Gastroesophageal sphincter (tissue), 3 donors: Measurements from ENCODE around the gene CSRP1.

Source experiments
- CTCF ChIP-seq, 4 experiments: fragments of 200-600 bp in 2 of 4; fragments of 450-650 bp in 2 of 4; sonication (generic) in 1 of 4; IDR thresholded peaks; one replicate each; pipeline ENCODE4 v1.5.1; 2017 to 2019; ENCODE audit warnings: antibody characterized with exemption in 4 of 4, mild to moderate bottlenecking in 2 of 4, moderate library complexity in 2 of 4
- POLR2A ChIP-seq, 2 donors: fragments of 450-650 bp; IDR thresholded peaks; one replicate each; pipeline ENCODE4 v1.6.1; 2017; ENCODE audit warnings: antibody characterized with exemption in 2 of 2, mild to moderate bottlenecking in 2 of 2, moderate library complexity in 1 of 2
- POLR2AphosphoS5 ChIP-seq: sonication (generic); formaldehyde crosslinking; IDR thresholded peaks from one replicate; pipeline ENCODE4 v1.6.1; 2017; ENCODE audit warnings: antibody characterized with exemption

DNA sequence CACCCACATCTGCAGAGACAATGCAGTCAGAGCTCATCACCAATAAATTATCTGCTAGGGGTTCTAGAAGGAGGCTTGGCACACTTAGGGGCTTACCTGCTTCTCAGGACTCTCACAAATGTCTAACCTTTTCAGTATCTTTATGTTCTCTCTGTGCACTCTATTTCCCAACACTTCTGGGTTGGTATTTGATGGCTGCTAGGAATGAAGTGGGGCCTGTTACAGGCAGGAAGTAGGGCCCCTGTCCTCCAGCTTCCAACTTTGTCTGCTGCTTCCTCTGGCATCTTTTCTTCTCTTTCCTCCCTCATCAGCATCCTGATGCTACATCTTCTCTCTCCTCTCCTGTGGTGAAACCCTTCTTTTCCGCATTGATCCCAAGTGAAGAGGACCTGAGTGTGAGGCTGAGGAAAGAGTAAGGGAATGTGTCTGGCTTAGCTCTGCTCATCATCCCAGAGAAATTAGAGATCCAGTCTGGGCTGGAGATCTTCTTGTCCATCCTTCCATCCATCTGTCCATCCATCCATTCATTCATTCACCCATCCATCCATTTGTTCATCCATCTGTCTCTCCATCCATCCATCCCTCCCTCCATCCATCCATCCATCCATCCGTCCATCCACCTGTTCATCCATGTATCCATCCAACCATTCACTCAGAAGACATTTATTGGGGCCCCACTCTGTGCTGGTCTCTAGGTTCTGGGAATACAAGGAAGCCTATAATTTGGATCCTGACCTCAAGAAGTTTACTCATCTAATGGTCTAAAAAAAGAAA, 2.9 kb upstream of the CSRP1 start:
- TF ChIP-seq POLR2AphosphoS5 (no peak), POLR2A (IDR thresholded peaks at IDR 0.05) (no peak), CTCF (IDR thresholded peaks at IDR 0.05) (no peak)
